Lower lobe of right lung (tissue), 2 donors: ENCODE results near the gene SRBD1. TPM values are rescaled to one million over a fixed set of nuclear protein-coding genes. Genes with fewer than 3 reads are reported as not detected.

Experiments
- ATAC-seq, 2 donors: fragments of 200-7000 bp; cut with Tn5 transposase; one replicate each; pipeline ENCODE4 v1.9.1; 2020 to 2022; ENCODE audit warnings: mild to moderate bottlenecking in 2 of 2, moderate library complexity in 2 of 2
- DNase-seq: peaks from one replicate; pipeline ENCODE4 v3.0.0-alpha.2; 2020
- H3K27ac ChIP-seq: fragments of 200-600 bp; one replicate; pipeline ENCODE4 v1.8.0; 2022
- H3K27me3 ChIP-seq: fragments of 200-600 bp; one replicate; pipeline ENCODE4 v1.8.0; 2022; ENCODE audit warnings: low read depth
- H3K36me3 ChIP-seq: fragments of 200-600 bp; one replicate; pipeline ENCODE4 v1.8.0; 2022; ENCODE audit warnings: mild to moderate bottlenecking
- H3K4me1 ChIP-seq: fragments of 200-600 bp; one replicate; pipeline ENCODE4 v1.8.0; 2022
- H3K4me3 ChIP-seq: fragments of 200-600 bp; one replicate; pipeline ENCODE4 v1.8.0; 2022; ENCODE audit warnings: mild to moderate bottlenecking
- H3K9me3 ChIP-seq: fragments of 200-600 bp; one replicate; pipeline ENCODE4 v1.8.0; 2022
- CTCF ChIP-seq: fragments of 200-600 bp; IDR thresholded peaks from one replicate; pipeline ENCODE4 v1.8.0; 2022; ENCODE audit warnings: antibody characterized with exemption, mild to moderate bottlenecking
- intact Hi-C: fragments of 100-400 bp; cut with DNase I; formaldehyde crosslinking; loops from one replicate; pipeline ENCODE4 v1.11.0; 2022
- total RNA-seq: library from RNA; stranded (reverse); fragmentation: NEBNext Ultra II Directional; extraction: Animal tissue kit (Norgen Biotek cat#: 25700); gene quantifications from one replicate; pipeline ENCODE4 v1.2.1, GENCODE V29; 2021
- donor health status: DM: no; HTN: yes; CAD: no; lungs with severe emphysema.

Gene SRBD1
- total RNA-seq, 1 donor from 2014 or later, result 15.4 TPM

GRCh38 chr2:45543257-45543656 lies 67.8 kb downstream of the SRBD1 start:
- intact Hi-C loops, result no loop called here
- Histone ChIP-seq H3K4me1 (no peaks in the 10 kb centered on the region), H3K4me3 (no peak overlapping the region), H3K9me3 (peaks cover 9% of the 10 kb centered on the region), H3K27ac (no peak overlapping the region), H3K27me3 (no peaks in the 10 kb centered on the region), H3K36me3 (peaks cover 52% of the 10 kb centered on the region)
- no peak for TF ChIP-seq CTCF
- ATAC-seq, result no peak
- DNase-seq, result no peak

- Histone ChIP-seq H3K4me3 (no peak overlapping the region), H3K36me3 (peaks cover 47% of the 10 kb centered on the region), H3K4me1 (no peaks in the 10 kb centered on the region), H3K27ac (no peak overlapping the region), H3K27me3 (no peaks in the 10 kb centered on the region), H3K9me3 (peaks cover 9% of the 10 kb centered on the region)
- ATAC-seq, result no peak
- DNase-seq, result no peak
- TF ChIP-seq CTCF, result no peak
- intact Hi-C loops, result no loop called here
These were observed 69.1 kb downstream of the SRBD1 start for GRCh38 chr2:45542013-45542412.

- intact Hi-C loops, result no loop called here
These were observed 69.6 kb downstream of the SRBD1 start for GRCh38 chr2:45541450-45541849.

GRCh38 chr2:45540942-45541341 lies 70.1 kb downstream of the SRBD1 start:
- H3K9me3 ChIP-seq, result peaks cover 9% of the 10 kb centered on the region
- peaks cover 37% of the 10 kb centered on the region for H3K36me3 ChIP-seq
- no peaks in the 10 kb centered on the region for H3K27me3 ChIP-seq
- H3K4me1 ChIP-seq, result no peaks in the 10 kb centered on the region
- H3K27ac ChIP-seq, result no peak overlapping the region
- DNase-seq (no peak), ATAC-seq (peak in 1 of 2 donors; percentile 56)
- no peak for TF ChIP-seq CTCF
- intact Hi-C loops, result no loop called here
- H3K4me3 ChIP-seq, result no peak overlapping the region

More at GRCh38 chr2:45541450-45541849, 69.6 kb downstream of the SRBD1 start:
- no peak overlapping the region for H3K4me3 ChIP-seq
- H3K36me3 ChIP-seq, result peaks cover 42% of the 10 kb centered on the region
- no peak for TF ChIP-seq CTCF
- no peaks in the 10 kb centered on the region for H3K4me1 ChIP-seq
- H3K27me3 ChIP-seq, result no peaks in the 10 kb centered on the region
- DNase-seq (no peak), ATAC-seq (no peak)
- H3K9me3 ChIP-seq, result peaks cover 9% of the 10 kb centered on the region
- H3K27ac ChIP-seq, result no peak overlapping the region

- DNase-seq (no peak), ATAC-seq (no peak)
- H3K27me3 ChIP-seq, result no peaks in the 10 kb centered on the region
- intact Hi-C loops, result no loop called here
- TF ChIP-seq CTCF, result no peak
- no peak overlapping the region for H3K4me3 ChIP-seq
- H3K36me3 ChIP-seq, result no peaks in the 10 kb centered on the region
- no peaks in the 10 kb centered on the region for H3K4me1 ChIP-seq
- H3K9me3 ChIP-seq, result no peaks in the 10 kb centered on the region
- no peak overlapping the region for H3K27ac ChIP-seq
These were observed 77.3 kb downstream of the SRBD1 start for GRCh38 chr2:45533771-45534170.

- intact Hi-C loops, result no loop called here
- Histone ChIP-seq H3K4me1 (no peaks in the 10 kb centered on the region), H3K27ac (no peak overlapping the region), H3K27me3 (no peaks in the 10 kb centered on the region), H3K36me3 (no peaks in the 10 kb centered on the region), H3K9me3 (no peaks in the 10 kb centered on the region), H3K4me3 (no peak overlapping the region)
- TF ChIP-seq CTCF, result no peak
- no peak for ATAC-seq
- DNase-seq, result no peak
These were observed 78.9 kb downstream of the SRBD1 start for GRCh38 chr2:45532181-45532580.
